GM12873 (cell line): ENCODE measurements around the gene FAM89B.

Source experiments
- TF ChIP-seq, protein P1 (sequence below): IDR thresholded peaks from 2 replicates; pipeline ENCODE4 v1.5.1; 2012; ENCODE audit warnings: low read depth, mild to moderate bottlenecking, moderate library complexity, low read length, control low read depth; ENCODE audit not compliant: insufficient read depth; ENCODE audit errors: missing control alignments

FAM89B gene

DNA sequence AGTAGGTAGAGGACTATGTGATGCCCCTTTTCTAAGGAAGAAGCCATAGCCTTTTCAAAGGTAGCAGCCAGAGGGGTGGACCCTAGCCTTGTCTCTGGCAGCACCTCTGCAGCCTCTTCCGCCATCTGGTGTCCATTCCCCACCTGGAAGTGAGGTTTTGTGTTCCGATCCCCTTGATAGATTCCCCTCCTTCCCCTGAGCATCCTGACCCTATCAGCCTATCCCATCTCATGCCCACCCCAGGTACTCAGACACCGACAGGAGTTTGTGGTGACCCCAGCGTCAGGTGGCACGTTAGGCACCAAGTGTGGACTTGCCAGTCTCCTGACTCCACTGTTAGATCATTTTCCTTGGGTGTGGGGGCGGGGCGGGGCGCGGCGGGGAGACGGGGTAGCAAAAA, 398 bp upstream of the FAM89B start:
- TF ChIP-seq, protein P1, sequence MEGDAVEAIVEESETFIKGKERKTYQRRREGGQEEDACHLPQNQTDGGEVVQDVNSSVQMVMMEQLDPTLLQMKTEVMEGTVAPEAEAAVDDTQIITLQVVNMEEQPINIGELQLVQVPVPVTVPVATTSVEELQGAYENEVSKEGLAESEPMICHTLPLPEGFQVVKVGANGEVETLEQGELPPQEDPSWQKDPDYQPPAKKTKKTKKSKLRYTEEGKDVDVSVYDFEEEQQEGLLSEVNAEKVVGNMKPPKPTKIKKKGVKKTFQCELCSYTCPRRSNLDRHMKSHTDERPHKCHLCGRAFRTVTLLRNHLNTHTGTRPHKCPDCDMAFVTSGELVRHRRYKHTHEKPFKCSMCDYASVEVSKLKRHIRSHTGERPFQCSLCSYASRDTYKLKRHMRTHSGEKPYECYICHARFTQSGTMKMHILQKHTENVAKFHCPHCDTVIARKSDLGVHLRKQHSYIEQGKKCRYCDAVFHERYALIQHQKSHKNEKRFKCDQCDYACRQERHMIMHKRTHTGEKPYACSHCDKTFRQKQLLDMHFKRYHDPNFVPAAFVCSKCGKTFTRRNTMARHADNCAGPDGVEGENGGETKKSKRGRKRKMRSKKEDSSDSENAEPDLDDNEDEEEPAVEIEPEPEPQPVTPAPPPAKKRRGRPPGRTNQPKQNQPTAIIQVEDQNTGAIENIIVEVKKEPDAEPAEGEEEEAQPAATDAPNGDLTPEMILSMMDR: peak; percentile 45

DNA sequence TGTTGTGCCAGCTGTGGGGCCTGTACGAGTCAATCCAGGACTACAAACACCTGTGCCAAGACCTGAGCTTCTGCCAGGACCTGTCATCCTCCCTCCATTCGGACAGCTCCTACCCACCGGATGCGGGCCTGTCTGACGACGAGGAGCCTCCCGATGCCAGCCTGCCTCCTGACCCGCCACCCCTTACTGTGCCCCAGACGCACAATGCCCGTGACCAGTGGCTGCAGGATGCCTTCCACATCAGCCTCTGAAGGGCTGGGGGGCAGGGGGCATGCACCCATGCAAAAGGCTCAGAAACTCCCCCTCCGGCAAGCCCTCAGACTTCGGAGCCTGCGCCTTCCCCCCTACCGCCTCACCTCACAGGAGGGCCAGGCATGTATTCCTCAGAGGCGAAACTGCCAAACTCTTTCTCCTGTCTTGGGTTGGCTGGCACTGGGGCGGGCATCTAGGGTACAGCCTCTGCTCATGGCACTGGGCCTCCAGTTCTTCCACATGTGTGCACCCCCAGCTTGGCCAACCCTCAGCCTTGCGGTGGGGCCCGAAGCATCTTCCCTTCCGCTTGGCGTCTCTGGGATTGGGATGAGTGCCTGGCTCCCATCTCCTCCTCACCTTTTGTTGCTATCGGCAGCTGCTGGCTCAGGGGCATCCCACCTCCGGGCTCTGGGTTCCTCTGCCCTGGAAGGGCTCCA, 1.2 kb downstream of the FAM89B start:
- TF ChIP-seq, protein P1: no peak

DNA sequence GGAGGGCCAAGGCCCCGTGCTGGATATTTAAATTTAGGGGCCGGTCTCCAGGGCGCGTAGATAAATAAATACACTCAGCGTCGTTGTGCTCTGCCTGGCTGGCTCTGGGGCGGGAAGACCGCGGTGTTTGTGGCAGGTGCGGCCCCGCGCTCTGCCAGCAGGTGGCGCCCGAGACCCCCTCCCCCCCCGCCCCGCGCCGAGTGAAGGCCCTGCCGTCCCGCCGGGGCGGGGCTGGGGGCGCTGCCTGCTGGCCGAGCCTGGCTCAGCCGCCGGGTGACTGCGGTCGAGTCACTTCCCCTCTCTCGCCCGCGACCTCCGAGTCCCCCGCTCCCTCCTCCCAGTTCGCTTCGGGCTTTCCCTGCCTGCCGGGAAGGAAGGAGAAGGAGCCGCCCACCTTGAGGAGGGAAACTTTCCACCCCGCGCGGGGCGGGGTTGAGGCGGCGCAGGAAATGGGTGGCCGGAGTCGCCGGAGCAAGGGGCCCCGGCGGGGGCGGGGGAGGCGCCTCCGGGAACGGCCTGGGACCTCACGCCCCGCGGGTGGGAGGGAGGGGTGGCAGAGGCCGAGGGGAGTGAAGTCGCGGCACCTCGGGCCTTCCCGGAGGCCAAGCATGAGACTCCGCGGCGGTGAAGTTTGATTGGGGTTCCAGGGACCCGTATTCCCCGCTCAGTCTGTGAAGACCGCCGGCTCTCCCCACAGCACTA, 1.9 kb downstream of the FAM89B start:
- TF ChIP-seq, protein P1: peak; percentile 73

DNA sequence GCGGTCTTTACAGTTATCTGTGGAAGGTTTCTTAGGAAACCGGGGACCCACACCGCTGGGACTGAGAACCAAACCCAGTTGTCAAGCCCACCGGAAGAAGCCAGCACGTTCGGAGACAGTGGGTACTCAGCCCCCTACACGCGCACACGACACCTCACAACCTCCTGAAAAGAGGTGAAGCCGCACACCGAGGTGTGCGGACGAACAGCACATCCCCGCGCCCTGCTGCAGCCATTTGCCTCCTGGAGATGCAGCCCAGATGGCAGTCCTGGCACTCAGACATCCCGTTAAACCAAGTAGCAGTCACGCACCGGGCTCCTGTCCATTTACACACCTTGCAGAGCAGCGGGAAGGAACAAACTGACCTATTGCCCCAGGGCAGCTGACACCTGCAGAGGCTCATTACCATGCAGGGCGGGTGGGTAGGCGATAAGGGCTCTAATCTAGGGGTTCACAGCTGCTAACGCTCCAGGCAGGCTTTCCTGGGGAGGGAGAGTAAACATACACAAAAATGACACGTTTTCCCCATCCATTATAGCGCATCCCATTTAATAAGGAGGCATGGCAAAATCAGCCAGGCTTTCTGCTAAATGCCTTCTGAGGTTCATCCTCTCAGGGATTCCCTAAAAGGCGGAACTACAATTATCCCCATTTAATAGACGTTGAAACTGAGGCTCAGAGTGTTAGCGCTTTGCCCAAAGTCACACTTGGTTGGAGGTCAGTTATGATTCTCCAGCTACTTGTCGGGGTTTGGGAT, 2.7 kb downstream of the FAM89B start:
- TF ChIP-seq, protein P1: no peak

DNA sequence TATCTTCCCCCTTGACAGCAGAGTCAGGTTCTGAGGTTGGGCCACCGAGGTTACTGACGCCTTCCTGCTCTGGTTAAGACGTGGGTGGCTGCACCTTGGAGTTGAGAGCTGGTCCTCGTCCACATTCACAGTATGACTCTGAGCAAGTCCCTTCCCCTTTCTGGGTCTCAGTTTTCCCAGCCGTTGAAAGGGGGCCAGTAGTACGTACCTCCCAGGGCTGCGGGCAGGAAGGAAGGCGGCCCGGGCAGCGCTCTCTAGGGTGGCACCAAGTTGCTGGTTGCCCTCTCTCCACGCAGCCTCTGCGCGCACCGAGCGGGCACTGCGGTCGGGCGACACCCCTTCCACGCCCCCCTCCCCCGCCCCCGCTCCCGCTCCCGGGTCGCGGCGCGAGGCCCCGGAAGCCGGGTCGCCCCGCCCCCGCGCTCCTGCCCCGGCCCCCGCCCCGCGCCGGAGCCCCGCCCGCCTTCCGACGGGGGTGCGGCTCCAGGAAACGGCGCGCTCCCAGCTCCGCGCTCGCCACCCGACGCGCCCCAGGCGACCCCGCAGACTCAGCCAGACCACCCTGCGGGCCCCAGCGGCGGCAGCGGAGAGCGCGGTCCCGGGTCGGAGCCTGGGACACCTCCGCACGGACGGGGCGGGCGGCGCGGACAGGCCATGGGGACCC, 3.4 kb downstream of the FAM89B start, which contains the start of gene EHBP1L1:
Gene EHBP1L1 (plus strand): TSS at position 486 of the 664 bp plus-strand sequence. CDS start 250 bp downstream, outside the sequence.
- TF ChIP-seq, protein P1: no peak

DNA sequence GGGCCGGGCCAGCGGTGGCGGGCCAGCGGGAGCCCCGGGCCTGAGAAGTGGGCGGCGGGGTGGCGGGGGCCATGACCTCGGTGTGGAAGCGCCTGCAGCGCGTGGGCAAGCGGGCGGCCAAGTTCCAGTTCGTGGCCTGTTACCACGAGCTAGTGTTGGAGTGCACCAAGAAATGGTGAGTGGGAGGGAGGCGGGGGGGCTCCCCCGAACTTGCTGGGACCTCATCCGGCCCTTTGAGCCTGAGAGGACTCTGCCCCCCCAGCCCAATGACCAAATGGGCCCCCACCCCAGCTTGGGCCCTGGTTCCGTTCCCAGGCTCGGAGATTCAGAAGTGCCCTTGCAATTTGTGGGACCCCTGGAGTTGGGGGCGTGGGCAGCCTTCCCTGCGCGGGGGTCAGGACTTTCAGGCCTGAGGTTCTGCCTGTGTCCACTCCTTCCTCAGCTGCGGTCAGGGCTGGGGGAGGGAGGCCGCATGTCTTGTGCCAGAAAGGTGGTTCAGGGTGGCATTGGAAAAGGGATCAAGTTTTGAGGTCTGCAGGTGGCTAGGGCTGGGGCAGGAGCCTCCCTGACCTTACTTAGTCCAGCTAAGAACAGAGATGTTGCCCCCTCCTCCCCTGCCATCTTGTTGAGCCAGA, 4.0 kb downstream of the FAM89B start:
- TF ChIP-seq, protein P1: no peak
